Forelimb muscle (tissue), 1 donor: ENCODE measurements around the gene SPDYE4. TPM values are rescaled to one million over a fixed set of nuclear protein-coding genes. Genes with fewer than 3 reads are reported as not detected.

Source experiments
- DNase-seq: peaks from one replicate; pipeline ENCODE4 v3.0.0-alpha.2; 2013; ENCODE audit warnings: low read depth
- polyA plus RNA-seq: library from polyadenylated mRNA; unstranded; fragments of 120-200 nt; gene quantifications from one replicate; pipeline ENCODE4 v1.2.1, GENCODE V29; 2013; ENCODE audit not compliant: insufficient read length

Gene SPDYE4
- polyA plus RNA-seq, 1 donor, result not detected

DNA sequence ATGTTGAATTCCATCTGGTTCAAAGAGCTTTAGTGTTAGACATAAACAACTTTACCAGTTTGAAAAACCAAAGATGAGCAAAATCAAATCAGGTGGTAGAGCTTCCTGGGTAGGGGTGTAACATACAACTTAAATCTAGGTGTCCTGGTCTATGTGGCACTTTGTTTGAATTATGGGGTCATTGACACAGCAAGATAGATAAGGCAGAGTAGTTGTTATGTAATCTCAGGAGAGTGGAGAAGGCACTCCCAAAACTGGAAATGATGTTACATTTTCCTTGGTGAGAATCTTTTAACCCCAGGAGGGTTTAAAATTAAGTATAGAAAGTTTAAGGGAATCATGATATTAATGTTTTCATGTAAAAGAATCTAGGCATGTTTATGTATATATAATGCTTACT lies 45.6 kb downstream of the SPDYE4 start:
- no peak for DNase-seq

DNA sequence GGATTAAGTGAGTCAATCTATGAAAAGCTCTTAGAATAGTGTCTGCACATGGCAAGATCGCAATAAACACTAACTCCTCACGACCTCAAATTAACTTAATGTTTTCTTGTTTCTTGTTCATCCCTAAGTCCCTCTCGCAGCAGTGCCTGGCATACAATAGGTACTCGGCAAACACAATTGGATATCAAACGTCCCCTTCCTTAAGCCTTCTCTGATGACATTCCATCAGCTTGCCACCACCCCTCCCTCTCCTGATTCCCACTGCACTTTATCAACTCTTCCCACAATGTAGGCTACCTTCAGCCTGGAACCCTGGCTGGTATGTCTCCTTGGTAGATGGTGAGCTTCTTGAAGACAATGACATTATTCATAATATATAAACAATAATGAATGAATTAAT lies 47.1 kb downstream of the SPDYE4 start:
- no peak for DNase-seq

DNA sequence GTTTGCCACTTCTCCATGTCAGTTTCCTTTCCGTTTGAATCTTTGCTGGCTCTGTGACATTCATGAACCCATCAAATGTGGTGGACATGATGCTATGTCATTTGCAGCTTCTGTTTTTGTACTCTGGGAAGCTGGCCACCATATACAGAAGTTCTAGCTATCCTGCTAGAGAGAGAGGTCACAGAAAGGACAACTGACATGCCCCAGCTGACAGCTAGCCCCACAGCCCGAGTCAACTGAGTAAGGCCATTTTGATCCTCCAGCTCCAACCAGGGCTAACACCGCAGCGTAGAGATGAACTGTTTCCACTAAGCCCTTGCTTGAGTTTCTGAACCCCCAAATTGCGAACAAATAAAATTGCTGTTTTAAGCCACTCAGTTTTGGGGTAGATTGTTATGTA lies 47.5 kb downstream of the SPDYE4 start:
- no peak for DNase-seq

DNA sequence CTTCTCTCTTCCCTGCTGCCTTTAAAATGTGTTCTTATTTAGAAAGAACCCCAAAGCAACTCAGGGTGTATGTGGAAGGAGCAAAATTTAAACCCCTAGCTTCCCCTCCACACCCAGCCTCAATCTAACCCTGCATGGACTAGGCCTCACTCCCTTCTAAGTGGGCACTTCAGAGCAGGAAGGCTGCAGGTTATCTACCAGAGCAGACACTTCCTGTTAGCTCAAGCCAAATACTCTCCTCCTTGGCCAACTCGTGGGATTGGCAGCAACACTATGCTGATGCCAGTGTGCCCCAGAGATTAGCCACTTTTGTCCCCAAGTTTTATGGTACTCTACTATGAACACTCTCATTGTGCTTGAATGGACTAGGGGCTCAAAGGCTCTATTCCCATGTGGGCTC lies 49.3 kb downstream of the SPDYE4 start:
- DNase-seq, result no peak

DNA sequence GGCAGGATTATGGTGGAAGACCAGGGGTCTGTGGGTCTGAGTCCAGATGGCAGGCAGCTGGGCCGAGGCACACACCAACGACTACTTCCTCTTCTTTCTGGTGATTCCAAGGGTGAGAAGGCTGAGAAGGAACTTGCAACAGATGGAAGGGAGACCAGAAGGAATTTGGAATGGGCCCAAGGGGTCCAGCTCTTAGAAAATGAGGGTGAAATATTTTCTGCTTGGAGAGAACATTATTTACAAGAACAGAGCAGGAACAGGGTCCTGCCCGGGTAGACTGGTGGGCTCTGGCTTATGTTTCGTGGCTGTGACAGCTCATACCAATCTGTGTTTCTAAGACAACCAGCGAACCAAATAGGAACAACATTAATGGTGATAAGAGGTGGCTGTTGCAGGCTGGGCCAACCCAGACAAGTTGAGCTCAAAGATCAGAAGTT lies 50.3 kb downstream of the SPDYE4 start:
- no peak for DNase-seq

DNA sequence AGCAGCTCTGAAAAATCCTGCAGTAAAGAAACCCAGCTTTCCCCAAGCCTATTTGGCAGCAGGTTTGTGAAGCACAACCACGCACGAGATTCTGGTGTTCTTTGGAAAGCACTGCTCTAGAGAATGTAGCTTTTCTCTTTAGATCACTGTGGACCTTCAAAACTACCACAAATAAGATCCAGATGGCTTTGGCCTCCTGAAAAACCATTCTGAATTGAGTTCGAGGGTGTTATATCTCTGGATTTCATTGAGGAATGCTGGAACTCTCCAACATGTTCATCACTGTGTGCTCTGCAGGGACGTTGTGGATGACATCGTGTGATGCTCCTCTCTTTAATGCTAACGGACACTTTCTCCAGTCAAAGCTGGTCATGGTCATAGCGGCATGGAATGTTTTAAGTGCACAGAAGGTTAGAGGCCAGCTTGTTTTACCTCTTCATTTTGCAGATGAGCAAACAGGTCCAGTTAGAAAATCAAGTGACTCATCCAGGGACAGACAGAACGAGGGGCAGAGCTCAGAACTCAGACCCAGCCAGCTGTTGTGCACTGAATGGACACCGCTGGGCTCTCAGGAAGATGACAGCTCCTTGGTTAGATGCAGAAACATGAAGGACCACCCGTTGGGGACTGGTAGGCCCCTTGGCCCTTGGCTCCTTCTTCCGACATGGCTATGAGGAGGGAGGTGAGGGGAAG lies 50.9 kb downstream of the SPDYE4 start:
- DNase-seq, result no peak

DNA sequence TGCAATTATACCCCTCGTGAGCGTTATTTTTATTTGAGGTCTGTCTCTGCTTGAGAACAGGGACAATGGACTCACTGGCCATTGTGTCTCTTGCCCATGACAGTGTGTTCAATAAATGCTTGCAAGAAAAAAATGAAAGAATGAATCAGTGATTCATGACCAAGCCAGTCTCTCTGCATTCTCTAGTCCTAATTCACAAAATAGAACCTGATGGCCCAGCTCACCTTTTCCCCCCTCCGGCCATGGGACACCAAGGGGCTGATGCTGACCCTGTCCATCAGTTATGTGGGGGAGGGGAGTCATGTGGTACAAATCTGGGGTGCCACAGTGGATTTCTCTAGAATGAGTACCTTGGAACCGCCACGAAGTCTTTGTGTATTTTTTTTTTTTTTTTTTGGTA lies 51.9 kb downstream of the SPDYE4 start:
- DNase-seq, result no peak

DNA sequence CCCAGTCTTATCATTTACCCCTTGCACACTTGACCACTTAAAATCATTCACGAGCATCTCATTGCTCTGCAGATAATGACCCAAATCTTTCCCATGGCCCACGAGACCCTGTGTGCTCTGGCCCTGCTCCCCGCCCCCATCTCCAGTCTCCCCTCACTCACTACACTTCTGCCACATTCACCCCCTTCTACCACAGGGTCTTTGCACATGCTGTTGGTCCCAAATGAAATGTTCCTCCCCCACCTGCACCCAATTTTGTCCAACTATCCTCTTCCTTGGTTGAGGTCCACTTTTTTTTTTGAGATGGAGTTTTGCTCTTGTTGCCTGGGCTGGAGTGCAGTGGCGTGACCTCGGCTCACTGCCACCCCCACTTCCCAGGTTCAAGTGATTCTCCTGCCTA lies 52.9 kb downstream of the SPDYE4 start:
- no peak for DNase-seq

DNA sequence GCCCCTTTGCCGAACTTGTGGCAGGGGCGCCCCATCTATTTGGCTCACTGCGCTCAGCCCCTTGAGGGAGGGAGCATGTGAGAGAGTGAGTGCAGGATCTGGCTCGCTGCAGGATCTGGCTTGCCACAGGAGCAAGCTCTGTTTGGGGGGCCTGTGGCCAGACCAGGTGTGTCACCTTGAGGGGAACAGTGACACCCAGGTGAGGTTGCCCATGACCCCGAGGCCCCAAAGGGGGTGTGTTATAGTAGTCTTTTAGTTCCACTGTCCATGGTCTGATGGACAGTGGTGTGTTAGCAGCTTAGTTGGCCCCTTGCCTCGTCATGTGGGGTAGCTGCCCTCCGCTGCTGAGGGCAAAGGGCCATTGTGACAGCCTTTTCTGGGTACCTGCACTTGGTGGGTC lies 55.3 kb downstream of the SPDYE4 start:
- DNase-seq, result no peak

DNA sequence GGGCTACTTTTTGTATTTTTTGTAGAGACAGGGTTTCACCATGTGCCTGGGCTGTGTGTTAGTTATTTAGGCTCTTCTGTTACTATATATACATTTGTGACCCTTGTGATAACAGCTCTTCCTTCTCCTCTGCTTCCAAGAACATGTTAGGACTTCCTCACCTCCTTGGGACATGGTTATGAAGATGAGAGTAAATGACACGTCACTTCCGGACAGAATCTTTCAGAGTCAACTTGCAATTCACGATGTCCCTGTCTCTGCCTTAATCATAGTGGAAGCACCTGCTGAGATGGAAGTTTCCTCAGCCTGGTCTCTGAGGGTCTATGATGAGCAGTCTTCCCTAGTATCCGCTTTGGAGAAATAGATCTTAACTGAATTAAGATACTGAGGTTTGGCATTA lies 56.6 kb downstream of the SPDYE4 start:
- DNase-seq, result no peak

DNA sequence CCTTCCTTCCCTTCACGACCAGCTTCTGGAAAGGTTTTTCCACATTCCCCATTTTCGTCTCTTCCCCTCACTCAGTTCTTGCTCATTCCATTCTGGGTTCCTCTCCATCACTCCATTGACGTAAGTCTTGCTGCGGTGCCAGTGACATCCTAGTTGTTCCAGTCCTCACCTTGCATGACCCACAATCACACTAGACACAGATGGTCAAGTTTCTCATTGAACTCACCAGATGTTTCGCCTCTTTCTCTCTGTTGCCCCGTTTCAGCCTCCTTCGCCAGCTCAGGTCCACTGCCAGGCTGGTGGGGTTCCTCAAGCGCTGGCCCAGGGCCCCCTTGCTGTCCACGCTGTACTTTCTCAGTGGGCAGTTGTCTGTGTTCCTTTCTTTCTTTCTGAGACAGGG lies 57.1 kb downstream of the SPDYE4 start:
- no peak for DNase-seq

Other genes with a start within 250 kb of the SPDYE4 start
- gene MYH10, start 127.8 kb downstream of the SPDYE4 start, polyA plus RNA-seq, result 52.2 TPM
- not detected for gene CCDC42, start 13.7 kb downstream of the SPDYE4 start, polyA plus RNA-seq
- gene MFSD6L, start 40.8 kb upstream of the SPDYE4 start, polyA plus RNA-seq, result 0.30 TPM
- 4.3 TPM for gene PIK3R6, start 109.1 kb upstream of the SPDYE4 start, polyA plus RNA-seq
- gene PIK3R5, start 207.2 kb upstream of the SPDYE4 start, polyA plus RNA-seq, result 1.3 TPM